GM23338 (cell line): ENCODE data around the gene C20orf204. TPM values are rescaled to one million over a fixed set of nuclear protein-coding genes. Genes with fewer than 3 reads are reported as not detected.

Experiments
- ATAC-seq: fragments of 200-7000 bp; cut with Tn5 transposase; 3 replicates; pipeline ENCODE4 v1.9.1; 2020
- DNase-seq: peaks from one replicate; pipeline ENCODE4 v3.0.0-alpha.2; 2015; ENCODE audit warnings: low spot score
- H2AFZ ChIP-seq: fragments of 200-600 bp; sonication (generic); 2 replicates; pipeline ENCODE4 v1.8.0; 2016; ENCODE audit warnings: antibody characterized with exemption, mild to moderate bottlenecking, moderate library complexity
- H3F3A ChIP-seq: fragments of 200-600 bp; sonication (generic); replicated peaks from 2 replicates; pipeline ENCODE4 v1.8.0; 2017; ENCODE audit warnings: antibody characterized with exemption, mixed run types, low read depth
- H3K27ac ChIP-seq: fragments of 200-600 bp; sonication (generic); 2 replicates; pipeline ENCODE4 v1.6.1; 2016; ENCODE audit warnings: low read depth
- H3K27me3 ChIP-seq: fragments of 200-600 bp; sonication (generic); 2 replicates; pipeline ENCODE4 v1.8.0; 2016; ENCODE audit warnings: mild to moderate bottlenecking, mixed run types, moderate library complexity; ENCODE audit not compliant: insufficient read depth
- H3K36me3 ChIP-seq: fragments of 200-600 bp; sonication (generic); 2 replicates; pipeline ENCODE4 v1.8.0; 2016; ENCODE audit warnings: mild to moderate bottlenecking; ENCODE audit not compliant: insufficient read depth
- H3K4me1 ChIP-seq: fragments of 200-600 bp; sonication (generic); 2 replicates; pipeline ENCODE4 v1.8.0; 2016; ENCODE audit warnings: mild to moderate bottlenecking, moderate library complexity; ENCODE audit not compliant: insufficient read depth
- H3K4me2 ChIP-seq: fragments of 200-600 bp; sonication (generic); 2 replicates; pipeline ENCODE4 v1.7.1; 2017; ENCODE audit warnings: mixed run types
- H3K4me3 ChIP-seq: fragments of 200-600 bp; sonication (generic); 2 replicates; pipeline ENCODE4 v1.6.1; 2016; ENCODE audit warnings: mixed run types
- H3K79me2 ChIP-seq: fragments of 200-600 bp; sonication (generic); replicated peaks from 2 replicates; pipeline ENCODE4 v1.8.0; 2017; ENCODE audit warnings: mild to moderate bottlenecking; ENCODE audit not compliant: insufficient read depth
- H3K9me2 ChIP-seq: fragments of 200-600 bp; sonication (generic); 2 replicates; pipeline ENCODE4 v1.8.0; 2017; ENCODE audit not compliant: insufficient read depth
- H4K20me1 ChIP-seq: fragments of 200-600 bp; sonication (generic); replicated peaks from 2 replicates; pipeline ENCODE4 v1.8.0; 2017; ENCODE audit warnings: mild to moderate bottlenecking; ENCODE audit not compliant: insufficient read depth
- H3K27ac Mint-ChIP-seq: 2 replicates; pipeline ENCODE4 v1.8.0; 2020; ENCODE audit warnings: inconsistent platforms, mild to moderate bottlenecking, moderate library complexity, mixed read lengths
- H3K27me3 Mint-ChIP-seq: 3 replicates; pipeline ENCODE4 v1.8.0; 2022; ENCODE audit warnings: low read depth, mild to moderate bottlenecking, moderate library complexity, mixed read lengths, inconsistent platforms; ENCODE audit not compliant: insufficient read depth, poor library complexity
- H3K36me3 Mint-ChIP-seq: 3 replicates; pipeline ENCODE4 v1.8.0; 2021; ENCODE audit warnings: low read depth, mild to moderate bottlenecking, inconsistent platforms, moderate library complexity, mixed read lengths
- H3K4me1 Mint-ChIP-seq: 3 replicates; pipeline ENCODE4 v1.8.0; 2020; ENCODE audit warnings: mild to moderate bottlenecking, inconsistent platforms, mixed read lengths
- H3K4me3 Mint-ChIP-seq: 3 replicates; pipeline ENCODE4 v1.8.0; 2021; ENCODE audit warnings: moderate library complexity, mild to moderate bottlenecking, inconsistent platforms, mixed read lengths
- H3K9me3 Mint-ChIP-seq: 3 replicates; pipeline ENCODE4 v1.8.0; 2020; ENCODE audit warnings: moderate library complexity, mild to moderate bottlenecking, inconsistent platforms, mixed read lengths
- CREB1 ChIP-seq: fragments of 250-450 bp; sonication (Bioruptor Pico); IDR thresholded peaks from 2 replicates; pipeline ENCODE4 v1.5.0; 2020; ENCODE audit warnings: low read depth, mild to moderate bottlenecking, moderate library complexity
- EZH2 ChIP-seq: fragments of 200-600 bp; sonication (generic); IDR thresholded peaks from one replicate; pipeline ENCODE4 v1.8.0; 2017; ENCODE audit warnings: antibody characterized with exemption, mild to moderate bottlenecking, low read depth; ENCODE audit not compliant: unreplicated experiment
- EZH2phosphoT487 ChIP-seq: fragments of 200-600 bp; sonication (generic); IDR thresholded peaks from one replicate; pipeline ENCODE4 v1.8.1; 2018; ENCODE audit warnings: antibody characterized with exemption; ENCODE audit not compliant: unreplicated experiment
- JUNB ChIP-seq: IDR thresholded peaks from one replicate; pipeline ENCODE4 v1.6.1; 2016; ENCODE audit warnings: antibody characterized with exemption; ENCODE audit not compliant: unreplicated experiment
- NANOG ChIP-seq: IDR thresholded peaks from 2 replicates; pipeline ENCODE4 v1.6.1; 2016; ENCODE audit warnings: antibody characterized with exemption, borderline replicate concordance
- POLR2AphosphoS5 ChIP-seq: IDR thresholded peaks from 2 replicates; pipeline ENCODE4 v1.6.1; 2016; ENCODE audit warnings: antibody characterized with exemption, low read depth
- STAT1 ChIP-seq: IDR thresholded peaks from one replicate; pipeline ENCODE4 v1.6.1; 2016; ENCODE audit warnings: antibody characterized with exemption; ENCODE audit not compliant: unreplicated experiment
- ZNF114 ChIP-seq: fragments of 250-450 bp; sonication (Bioruptor Pico); IDR thresholded peaks from 2 replicates; pipeline ENCODE4 v1.5.0; 2020; ENCODE audit warnings: mild to moderate bottlenecking, moderate library complexity
- ZNF331 ChIP-seq: fragments of 250-450 bp; sonication (Bioruptor Pico); IDR thresholded peaks from 2 replicates; pipeline ENCODE4 v1.5.0; 2020; ENCODE audit warnings: low read depth, mild to moderate bottlenecking, moderate library complexity
- polyA plus RNA-seq: library from polyadenylated mRNA; unstranded; fragments of >200 nt; fragmentation: Nextera tagmentation; extraction: Ambion mirVana; gene quantifications from 2 replicates; pipeline ENCODE4 v1.2.1, GENCODE V29; 2016
- total RNA-seq: library from RNA; depleted of rRNA; stranded (reverse); fragments of >200 nt; shearing (Covaris generic); gene quantifications from 2 replicates; pipeline ENCODE4 v1.2.3, GENCODE V29; 2014
- TF ChIP-seq, protein P1 (sequence below), 2 experiments: fragments of 200-600 bp in 1 of 2; sonication (generic) in 1 of 2; conservative IDR thresholded peaks; 2 replicates each; pipeline versions ENCODE4 v1.5.1 to v1.6.1; 2016 to 2017; ENCODE audit warnings: antibody characterized with exemption in 2 of 2, low read depth in 2 of 2, mild to moderate bottlenecking in 2 of 2, moderate library complexity in 1 of 2
- TF ChIP-seq, protein P2 (sequence below): fragments of 250-450 bp; sonication (Bioruptor Pico); IDR thresholded peaks from 2 replicates; pipeline ENCODE4 v1.5.0; 2020; ENCODE audit warnings: mild to moderate bottlenecking, moderate library complexity
- TF ChIP-seq, protein P3 (sequence below): IDR thresholded peaks from 2 replicates; pipeline ENCODE4 v1.6.1; 2016; ENCODE audit warnings: antibody characterized with exemption
- TF ChIP-seq, protein P4 (sequence below): IDR thresholded peaks from one replicate; pipeline ENCODE4 v1.6.1; 2018; ENCODE audit warnings: antibody characterized with exemption; ENCODE audit not compliant: unreplicated experiment

Gene C20orf204
- total and polyA plus RNA-seq, 2 experiments from 2014 or later = 0.73 to 0.82 TPM

DNA sequence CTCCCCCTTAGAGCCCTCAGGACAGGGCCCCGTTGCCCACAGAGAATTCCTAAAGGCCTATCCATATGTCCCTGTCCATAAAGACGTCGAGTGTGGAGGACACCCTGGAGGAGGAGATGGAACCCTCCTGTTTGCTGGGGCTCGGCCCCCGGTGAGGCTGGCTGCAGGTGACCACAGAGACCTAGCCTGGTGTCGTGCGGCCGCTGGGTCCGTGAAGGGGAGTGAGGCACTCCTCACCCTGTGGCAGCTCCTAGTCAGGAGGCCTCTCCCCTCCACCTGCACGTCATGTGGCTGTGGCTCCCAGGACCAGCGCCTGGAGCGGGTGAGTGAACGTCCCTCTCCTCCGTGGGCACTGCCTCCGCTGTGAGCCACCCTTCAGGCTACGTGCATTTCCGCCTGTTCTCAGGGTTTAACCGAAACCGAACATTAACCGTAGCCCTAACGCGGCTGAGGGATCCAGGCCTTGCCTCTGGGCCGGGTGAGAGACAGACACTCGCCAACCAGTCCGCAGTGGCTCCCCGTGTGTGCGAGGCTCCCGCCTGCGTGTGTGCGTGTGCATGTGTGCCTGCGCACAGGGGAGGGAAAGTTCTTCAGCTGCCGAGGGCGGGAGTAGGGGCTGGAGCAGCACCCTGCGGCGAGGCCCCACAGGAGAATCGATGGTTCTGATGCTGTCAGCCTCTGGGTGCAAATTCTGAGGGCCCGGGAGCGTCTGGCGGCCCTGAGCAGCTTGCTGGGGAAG is 21.1 kb downstream of the C20orf204 start:
- Histone ChIP-seq H3K27me3 (no peaks in the 10 kb centered on the region), H3K27ac (no peak overlapping the region), H3K9me2 (no peaks in the 10 kb centered on the region), H3K36me3 (no peaks in the 10 kb centered on the region), H3K79me2 (no peaks in the 10 kb centered on the region), H3K4me1 (peaks cover 7% of the 10 kb centered on the region; the same call in 1 of the 2 replicates), H3K4me2 (peak overlapping the region; percentile 70), H2AFZ (peak overlapping the region; percentile 90), H3K4me3 (peak overlapping the region; percentile 35; the same call in 1 of the 2 replicates), H3F3A (peaks cover 2% of the 10 kb centered on the region; the same call in 1 of the 2 replicates), H4K20me1 (no peaks in the 10 kb centered on the region)
- peaks cover 34% of the 10 kb centered on the region for H3K4me1 Mint-ChIP-seq
- no peaks in the 10 kb centered on the region for H3K36me3 Mint-ChIP-seq
- peaks cover 19% of the 10 kb centered on the region for H3K27me3 Mint-ChIP-seq
- no peak overlapping the region for H3K4me3 Mint-ChIP-seq
- peak; percentile 41 for DNase-seq
- ATAC-seq = peak; percentile 21
- TF ChIP-seq ZNF331 (no peak), EZH2 (no peak), EZH2phosphoT487 (no peak), STAT1 (no peak), POLR2AphosphoS5 (no peak), ZNF114 (CRISPR knock-in tag) (no peak), NANOG (no peak), JUNB (no peak), CREB1 (CRISPR knock-in tag) (no peak)
- TF ChIP-seq, protein P1, sequence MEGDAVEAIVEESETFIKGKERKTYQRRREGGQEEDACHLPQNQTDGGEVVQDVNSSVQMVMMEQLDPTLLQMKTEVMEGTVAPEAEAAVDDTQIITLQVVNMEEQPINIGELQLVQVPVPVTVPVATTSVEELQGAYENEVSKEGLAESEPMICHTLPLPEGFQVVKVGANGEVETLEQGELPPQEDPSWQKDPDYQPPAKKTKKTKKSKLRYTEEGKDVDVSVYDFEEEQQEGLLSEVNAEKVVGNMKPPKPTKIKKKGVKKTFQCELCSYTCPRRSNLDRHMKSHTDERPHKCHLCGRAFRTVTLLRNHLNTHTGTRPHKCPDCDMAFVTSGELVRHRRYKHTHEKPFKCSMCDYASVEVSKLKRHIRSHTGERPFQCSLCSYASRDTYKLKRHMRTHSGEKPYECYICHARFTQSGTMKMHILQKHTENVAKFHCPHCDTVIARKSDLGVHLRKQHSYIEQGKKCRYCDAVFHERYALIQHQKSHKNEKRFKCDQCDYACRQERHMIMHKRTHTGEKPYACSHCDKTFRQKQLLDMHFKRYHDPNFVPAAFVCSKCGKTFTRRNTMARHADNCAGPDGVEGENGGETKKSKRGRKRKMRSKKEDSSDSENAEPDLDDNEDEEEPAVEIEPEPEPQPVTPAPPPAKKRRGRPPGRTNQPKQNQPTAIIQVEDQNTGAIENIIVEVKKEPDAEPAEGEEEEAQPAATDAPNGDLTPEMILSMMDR (conservative IDR thresholded peaks at IDR 0.05; ENCODE audit: low read depth in 2 of 2) = no peak
- TF ChIP-seq, protein P2, sequence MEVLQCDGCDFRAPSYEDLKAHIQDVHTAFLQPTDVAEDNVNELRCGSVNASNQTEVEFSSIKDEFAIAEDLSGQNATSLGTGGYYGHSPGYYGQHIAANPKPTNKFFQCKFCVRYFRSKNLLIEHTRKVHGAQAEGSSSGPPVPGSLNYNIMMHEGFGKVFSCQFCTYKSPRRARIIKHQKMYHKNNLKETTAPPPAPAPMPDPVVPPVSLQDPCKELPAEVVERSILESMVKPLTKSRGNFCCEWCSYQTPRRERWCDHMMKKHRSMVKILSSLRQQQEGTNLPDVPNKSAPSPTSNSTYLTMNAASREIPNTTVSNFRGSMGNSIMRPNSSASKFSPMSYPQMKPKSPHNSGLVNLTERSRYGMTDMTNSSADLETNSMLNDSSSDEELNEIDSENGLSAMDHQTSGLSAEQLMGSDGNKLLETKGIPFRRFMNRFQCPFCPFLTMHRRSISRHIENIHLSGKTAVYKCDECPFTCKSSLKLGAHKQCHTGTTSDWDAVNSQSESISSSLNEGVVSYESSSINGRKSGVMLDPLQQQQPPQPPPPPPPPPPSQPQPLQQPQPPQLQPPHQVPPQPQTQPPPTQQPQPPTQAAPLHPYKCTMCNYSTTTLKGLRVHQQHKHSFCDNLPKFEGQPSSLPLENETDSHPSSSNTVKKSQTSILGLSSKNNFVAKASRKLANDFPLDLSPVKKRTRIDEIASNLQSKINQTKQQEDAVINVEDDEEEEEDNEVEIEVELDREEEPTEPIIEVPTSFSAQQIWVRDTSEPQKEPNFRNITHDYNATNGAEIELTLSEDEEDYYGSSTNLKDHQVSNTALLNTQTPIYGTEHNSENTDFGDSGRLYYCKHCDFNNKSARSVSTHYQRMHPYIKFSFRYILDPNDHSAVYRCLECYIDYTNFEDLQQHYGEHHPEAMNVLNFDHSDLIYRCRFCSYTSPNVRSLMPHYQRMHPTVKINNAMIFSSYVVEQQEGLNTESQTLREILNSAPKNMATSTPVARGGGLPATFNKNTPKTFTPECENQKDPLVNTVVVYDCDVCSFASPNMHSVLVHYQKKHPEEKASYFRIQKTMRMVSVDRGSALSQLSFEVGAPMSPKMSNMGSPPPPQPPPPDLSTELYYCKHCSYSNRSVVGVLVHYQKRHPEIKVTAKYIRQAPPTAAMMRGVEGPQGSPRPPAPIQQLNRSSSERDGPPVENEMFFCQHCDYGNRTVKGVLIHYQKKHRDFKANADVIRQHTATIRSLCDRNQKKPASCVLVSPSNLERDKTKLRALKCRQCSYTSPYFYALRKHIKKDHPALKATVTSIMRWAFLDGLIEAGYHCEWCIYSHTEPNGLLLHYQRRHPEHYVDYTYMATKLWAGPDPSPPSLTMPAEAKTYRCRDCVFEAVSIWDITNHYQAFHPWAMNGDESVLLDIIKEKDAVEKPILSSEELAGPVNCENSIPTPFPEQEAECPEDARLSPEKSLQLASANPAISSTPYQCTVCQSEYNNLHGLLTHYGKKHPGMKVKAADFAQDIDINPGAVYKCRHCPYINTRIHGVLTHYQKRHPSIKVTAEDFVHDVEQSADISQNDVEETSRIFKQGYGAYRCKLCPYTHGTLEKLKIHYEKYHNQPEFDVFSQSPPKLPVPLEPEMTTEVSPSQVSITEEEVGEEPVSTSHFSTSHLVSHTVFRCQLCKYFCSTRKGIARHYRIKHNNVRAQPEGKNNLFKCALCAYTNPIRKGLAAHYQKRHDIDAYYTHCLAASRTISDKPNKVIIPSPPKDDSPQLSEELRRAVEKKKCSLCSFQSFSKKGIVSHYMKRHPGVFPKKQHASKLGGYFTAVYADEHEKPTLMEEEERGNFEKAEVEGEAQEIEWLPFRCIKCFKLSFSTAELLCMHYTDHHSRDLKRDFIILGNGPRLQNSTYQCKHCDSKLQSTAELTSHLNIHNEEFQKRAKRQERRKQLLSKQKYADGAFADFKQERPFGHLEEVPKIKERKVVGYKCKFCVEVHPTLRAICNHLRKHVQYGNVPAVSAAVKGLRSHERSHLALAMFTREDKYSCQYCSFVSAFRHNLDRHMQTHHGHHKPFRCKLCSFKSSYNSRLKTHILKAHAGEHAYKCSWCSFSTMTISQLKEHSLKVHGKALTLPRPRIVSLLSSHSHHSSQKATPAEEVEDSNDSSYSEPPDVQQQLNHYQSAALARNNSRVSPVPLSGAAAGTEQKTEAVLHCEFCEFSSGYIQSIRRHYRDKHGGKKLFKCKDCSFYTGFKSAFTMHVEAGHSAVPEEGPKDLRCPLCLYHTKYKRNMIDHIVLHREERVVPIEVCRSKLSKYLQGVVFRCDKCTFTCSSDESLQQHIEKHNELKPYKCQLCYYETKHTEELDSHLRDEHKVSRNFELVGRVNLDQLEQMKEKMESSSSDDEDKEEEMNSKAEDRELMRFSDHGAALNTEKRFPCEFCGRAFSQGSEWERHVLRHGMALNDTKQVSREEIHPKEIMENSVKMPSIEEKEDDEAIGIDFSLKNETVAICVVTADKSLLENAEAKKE (CRISPR knock-in tag) = no peak
- TF ChIP-seq, protein P3, sequence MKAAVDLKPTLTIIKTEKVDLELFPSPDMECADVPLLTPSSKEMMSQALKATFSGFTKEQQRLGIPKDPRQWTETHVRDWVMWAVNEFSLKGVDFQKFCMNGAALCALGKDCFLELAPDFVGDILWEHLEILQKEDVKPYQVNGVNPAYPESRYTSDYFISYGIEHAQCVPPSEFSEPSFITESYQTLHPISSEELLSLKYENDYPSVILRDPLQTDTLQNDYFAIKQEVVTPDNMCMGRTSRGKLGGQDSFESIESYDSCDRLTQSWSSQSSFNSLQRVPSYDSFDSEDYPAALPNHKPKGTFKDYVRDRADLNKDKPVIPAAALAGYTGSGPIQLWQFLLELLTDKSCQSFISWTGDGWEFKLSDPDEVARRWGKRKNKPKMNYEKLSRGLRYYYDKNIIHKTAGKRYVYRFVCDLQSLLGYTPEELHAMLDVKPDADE = no peak
- TF ChIP-seq, protein P4, sequence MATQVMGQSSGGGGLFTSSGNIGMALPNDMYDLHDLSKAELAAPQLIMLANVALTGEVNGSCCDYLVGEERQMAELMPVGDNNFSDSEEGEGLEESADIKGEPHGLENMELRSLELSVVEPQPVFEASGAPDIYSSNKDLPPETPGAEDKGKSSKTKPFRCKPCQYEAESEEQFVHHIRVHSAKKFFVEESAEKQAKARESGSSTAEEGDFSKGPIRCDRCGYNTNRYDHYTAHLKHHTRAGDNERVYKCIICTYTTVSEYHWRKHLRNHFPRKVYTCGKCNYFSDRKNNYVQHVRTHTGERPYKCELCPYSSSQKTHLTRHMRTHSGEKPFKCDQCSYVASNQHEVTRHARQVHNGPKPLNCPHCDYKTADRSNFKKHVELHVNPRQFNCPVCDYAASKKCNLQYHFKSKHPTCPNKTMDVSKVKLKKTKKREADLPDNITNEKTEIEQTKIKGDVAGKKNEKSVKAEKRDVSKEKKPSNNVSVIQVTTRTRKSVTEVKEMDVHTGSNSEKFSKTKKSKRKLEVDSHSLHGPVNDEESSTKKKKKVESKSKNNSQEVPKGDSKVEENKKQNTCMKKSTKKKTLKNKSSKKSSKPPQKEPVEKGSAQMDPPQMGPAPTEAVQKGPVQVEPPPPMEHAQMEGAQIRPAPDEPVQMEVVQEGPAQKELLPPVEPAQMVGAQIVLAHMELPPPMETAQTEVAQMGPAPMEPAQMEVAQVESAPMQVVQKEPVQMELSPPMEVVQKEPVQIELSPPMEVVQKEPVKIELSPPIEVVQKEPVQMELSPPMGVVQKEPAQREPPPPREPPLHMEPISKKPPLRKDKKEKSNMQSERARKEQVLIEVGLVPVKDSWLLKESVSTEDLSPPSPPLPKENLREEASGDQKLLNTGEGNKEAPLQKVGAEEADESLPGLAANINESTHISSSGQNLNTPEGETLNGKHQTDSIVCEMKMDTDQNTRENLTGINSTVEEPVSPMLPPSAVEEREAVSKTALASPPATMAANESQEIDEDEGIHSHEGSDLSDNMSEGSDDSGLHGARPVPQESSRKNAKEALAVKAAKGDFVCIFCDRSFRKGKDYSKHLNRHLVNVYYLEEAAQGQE = no peak
- no peaks in the 10 kb centered on the region for H3K9me3 Mint-ChIP-seq
- H3K27ac Mint-ChIP-seq = no peak overlapping the region
